Stimulated activated naive CD4-positive, alpha-beta T cell (primary cell): ENCODE data around the gene ZMAT5.

Experiments
- DNase-seq, 6 experiments: peaks; one replicate each; lab custom pipeline; 2025; lab: John Stamatoyannopoulos, UW

ZMAT5 gene

DNA sequence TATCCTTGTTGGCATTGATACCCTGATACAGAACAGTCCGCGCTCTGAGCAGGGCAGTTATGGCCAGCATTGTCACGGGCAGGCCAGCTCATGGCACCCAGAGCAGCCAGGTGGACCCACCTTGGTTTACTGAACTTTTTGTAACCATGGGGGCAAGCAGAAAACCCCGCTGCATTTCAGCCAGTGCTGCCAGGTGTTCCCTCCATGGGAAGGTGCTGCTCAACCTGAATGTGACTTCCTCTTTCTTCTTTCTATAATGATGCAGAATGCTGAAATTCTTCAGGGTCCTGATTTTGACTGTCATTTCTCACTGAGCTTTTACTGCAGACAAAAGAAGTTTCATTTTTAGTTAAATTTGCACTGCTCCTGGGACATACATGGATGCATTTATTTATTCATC lies 82.6 kb downstream of the ZMAT5 start:
- DNase-seq = no peak

- no peak for DNase-seq
Observed at GRCh38 chr22:29683536-29683935, 83.3 kb downstream of the ZMAT5 start.
